Measurements from ENCODE around the gene SLC38A1. TPM values are rescaled to one million over a fixed set of nuclear protein-coding genes. Genes with fewer than 3 reads are reported as not detected.
"Not testable (repeated sequence)": the region's sequence is repeated elsewhere in the genome, so short reads cannot be mapped to it uniquely, and the experiment has no call there.

The SLC38A1 gene
- total and polyA plus RNA-seq, 5 donors = 20.8 to 82.4 (median 60.0) TPM

- Histone ChIP-seq H3K27me3 (ENCODE audit: control insufficient read depth, insufficient read depth) (no peaks in the 10 kb centered on the region), H3K9me3 (ENCODE audit: control insufficient read depth, low read length) (no peaks in the 10 kb centered on the region), H3K4me3 (ENCODE audit: low read length) (no peak overlapping the region), H3K4me1 (ENCODE audit: control insufficient read depth, insufficient read depth, low read length) (no peaks in the 10 kb centered on the region), H3K27ac (ENCODE audit: low read length) (no peak overlapping the region)
- intact Hi-C loops (cut with DNase I) = no loop called here
- ATAC-seq = no peak
- no peak for DNase-seq
- 90% methylated on average over 1 of the region's 1 CpG for WGBS
Observed at GRCh38 chr12:46181465-46181864, 87.4 kb downstream of the SLC38A1 start.

- no peak for DNase-seq
- H3K27ac ChIP-seq (ENCODE audit: low read length) = no peak overlapping the region
- no peaks in the 10 kb centered on the region for H3K9me3 ChIP-seq (ENCODE audit: control insufficient read depth, low read length)
- ATAC-seq = no peak
- 86% methylated on average over 7 of the region's 7 CpGs for WGBS
- intact Hi-C loops (cut with DNase I) = no loop called here
- H3K4me3 ChIP-seq (ENCODE audit: low read length) = no peak overlapping the region
- H3K27me3 ChIP-seq (ENCODE audit: control insufficient read depth, insufficient read depth) = no peaks in the 10 kb centered on the region
- no peaks in the 10 kb centered on the region for H3K4me1 ChIP-seq (ENCODE audit: control insufficient read depth, insufficient read depth, low read length)
Observed at GRCh38 chr12:46179693-46180452, 89.0 kb downstream of the SLC38A1 start.

GRCh38 chr12:46177837-46178608, 90.8 kb downstream of the SLC38A1 start:
- 65% methylated on average over 5 of the region's 5 CpGs for WGBS
- ATAC-seq (no peak), DNase-seq (no peak)
- H3K4me1 ChIP-seq (ENCODE audit: control insufficient read depth, insufficient read depth, low read length) = no peaks in the 10 kb centered on the region
- no peak overlapping the region for H3K27ac ChIP-seq (ENCODE audit: low read length)
- H3K9me3 ChIP-seq (ENCODE audit: control insufficient read depth, low read length) = no peaks in the 10 kb centered on the region
- intact Hi-C loops (cut with DNase I) = no loop called here
- H3K4me3 ChIP-seq (ENCODE audit: low read length) = no peak overlapping the region
- H3K27me3 ChIP-seq (ENCODE audit: control insufficient read depth, insufficient read depth) = no peaks in the 10 kb centered on the region

GRCh38 chr12:46177025-46177424, 91.8 kb downstream of the SLC38A1 start:
- 82% methylated on average over 3 of the region's 3 CpGs for WGBS
- intact Hi-C loops (cut with DNase I) = no loop called here
- Histone ChIP-seq H3K4me3 (ENCODE audit: low read length) (no peak overlapping the region), H3K27me3 (ENCODE audit: control insufficient read depth, insufficient read depth) (no peaks in the 10 kb centered on the region), H3K4me1 (ENCODE audit: control insufficient read depth, insufficient read depth, low read length) (no peaks in the 10 kb centered on the region), H3K27ac (ENCODE audit: low read length) (no peak overlapping the region), H3K9me3 (ENCODE audit: control insufficient read depth, low read length) (no peaks in the 10 kb centered on the region)
- no peak for DNase-seq
- ATAC-seq = no peak

- Histone ChIP-seq H3K4me1 (ENCODE audit: control insufficient read depth, insufficient read depth, low read length) (no peaks in the 10 kb centered on the region), H3K27me3 (ENCODE audit: control insufficient read depth, insufficient read depth) (no peaks in the 10 kb centered on the region), H3K9me3 (ENCODE audit: control insufficient read depth, low read length) (no peaks in the 10 kb centered on the region), H3K27ac (ENCODE audit: low read length) (no peak overlapping the region), H3K4me3 (ENCODE audit: low read length) (no peak overlapping the region)
- intact Hi-C loops (cut with DNase I) = no loop called here
- 77% methylated on average over 8 of the region's 8 CpGs for WGBS
- ATAC-seq = no peak
- no peak for DNase-seq
Observed at GRCh38 chr12:46174919-46175318, 93.9 kb downstream of the SLC38A1 start.

GRCh38 chr12:46174061-46174662, 94.7 kb downstream of the SLC38A1 start:
- 67% methylated on average over 12 of the region's 12 CpGs for WGBS
- Histone ChIP-seq H3K4me1 (ENCODE audit: control insufficient read depth, insufficient read depth, low read length) (no peaks in the 10 kb centered on the region), H3K4me3 (ENCODE audit: low read length) (no peak overlapping the region), H3K27me3 (ENCODE audit: control insufficient read depth, insufficient read depth) (no peaks in the 10 kb centered on the region), H3K9me3 (ENCODE audit: control insufficient read depth, low read length) (no peaks in the 10 kb centered on the region), H3K27ac (ENCODE audit: low read length) (no peak overlapping the region)
- no peak for DNase-seq
- intact Hi-C loops (cut with DNase I) = no loop called here
- no peak for ATAC-seq

GRCh38 chr12:46168426-46168825, 100.4 kb downstream of the SLC38A1 start:
- H3K27ac ChIP-seq (ENCODE audit: low read length) = no peak overlapping the region
- intact Hi-C loops (cut with DNase I) = no loop called here
- H3K4me1 ChIP-seq (ENCODE audit: control insufficient read depth, insufficient read depth, low read length) = no peaks in the 10 kb centered on the region
- no peak overlapping the region for H3K4me3 ChIP-seq (ENCODE audit: low read length)
- no peaks in the 10 kb centered on the region for H3K9me3 ChIP-seq (ENCODE audit: control insufficient read depth, low read length)
- ATAC-seq (no peak), DNase-seq (no peak)
- no peaks in the 10 kb centered on the region for H3K27me3 ChIP-seq (ENCODE audit: control insufficient read depth, insufficient read depth)

GRCh38 chr12:46167412-46167811, 101.4 kb downstream of the SLC38A1 start:
- Histone ChIP-seq H3K9me3 (ENCODE audit: control insufficient read depth, low read length) (no peaks in the 10 kb centered on the region), H3K27me3 (ENCODE audit: control insufficient read depth, insufficient read depth) (no peaks in the 10 kb centered on the region), H3K4me1 (ENCODE audit: control insufficient read depth, insufficient read depth, low read length) (no peaks in the 10 kb centered on the region), H3K27ac (ENCODE audit: low read length) (no peak overlapping the region), H3K4me3 (ENCODE audit: low read length) (no peak overlapping the region)
- DNase-seq (no peak), ATAC-seq (no peak)
- 97% methylated on average over 2 of the region's 2 CpGs for WGBS
- intact Hi-C loops (cut with DNase I) = no loop called here

GRCh38 chr12:46165191-46165590, 103.7 kb downstream of the SLC38A1 start:
- WGBS = 96% methylated on average over 5 of the region's 5 CpGs
- no peak overlapping the region for H3K27ac ChIP-seq (ENCODE audit: low read length)
- H3K27me3 ChIP-seq (ENCODE audit: control insufficient read depth, insufficient read depth) = no peaks in the 10 kb centered on the region
- intact Hi-C loops (cut with DNase I) = no loop called here
- H3K4me1 ChIP-seq (ENCODE audit: control insufficient read depth, insufficient read depth, low read length) = no peaks in the 10 kb centered on the region
- no peak for DNase-seq
- no peaks in the 10 kb centered on the region for H3K9me3 ChIP-seq (ENCODE audit: control insufficient read depth, low read length)
- no peak for ATAC-seq
- H3K4me3 ChIP-seq (ENCODE audit: low read length) = no peak overlapping the region

GRCh38 chr12:46164186-46164761, 104.6 kb downstream of the SLC38A1 start:
- H3K4me1 ChIP-seq (ENCODE audit: control insufficient read depth, insufficient read depth, low read length) = peaks cover 1% of the 10 kb centered on the region
- DNase-seq = no peak
- H3K27ac ChIP-seq (ENCODE audit: low read length) = no peak overlapping the region
- intact Hi-C loops (cut with DNase I) = no loop called here
- no peak overlapping the region for H3K4me3 ChIP-seq (ENCODE audit: low read length)
- H3K27me3 ChIP-seq (ENCODE audit: control insufficient read depth, insufficient read depth) = no peaks in the 10 kb centered on the region
- H3K9me3 ChIP-seq (ENCODE audit: control insufficient read depth, low read length) = no peaks in the 10 kb centered on the region
- 61% methylated on average over 3 of the region's 3 CpGs for WGBS
- ATAC-seq = no peak

- H3K27me3 ChIP-seq (ENCODE audit: control insufficient read depth, insufficient read depth); DNase-seq; H3K9me3 ChIP-seq (ENCODE audit: control insufficient read depth, low read length); H3K4me1 ChIP-seq (ENCODE audit: control insufficient read depth, insufficient read depth, low read length); H3K27ac ChIP-seq (ENCODE audit: low read length); intact Hi-C loops (cut with DNase I); ATAC-seq; H3K4me3 ChIP-seq (ENCODE audit: low read length): not testable (repeated sequence)
- 92% methylated on average over 3 of the region's 4 CpGs for WGBS
Observed at GRCh38 chr12:46162549-46163076, 106.2 kb downstream of the SLC38A1 start.

All from right cardiac atrium (tissue), 5 donors.